H1 (cell line): ENCODE measurements around the gene NOS3. TPM values are rescaled to one million over a fixed set of nuclear protein-coding genes. Genes with fewer than 3 reads are reported as not detected.
A peak's percentile ranks its signal among the peaks of the same experiment; 100 is the strongest.

ENCODE experiments used
- CTCF ChIA-PET: fragments of 300-600 bp; sonication (Branson Sonifier 250); formaldehyde crosslinking; loops from one replicate; lab custom pipeline; 2021; ENCODE audit not compliant: partially characterized antibody; lab: Charles Lee
- POLR2A ChIA-PET: fragments of 300-600 bp; sonication (Branson Sonifier 250); formaldehyde crosslinking; loops from one replicate; lab custom pipeline; 2021; ENCODE audit warnings: inconsistent platforms; ENCODE audit not compliant: partially characterized antibody; lab: Charles Lee
- DNase-seq, 2 experiments: peaks; one replicate each; pipeline versions ENCODE4 v3.0.0 to v3.0.0-alpha.2; 2010 to 2022; ENCODE audit warnings: low spot score in 2 of 2, low read depth in 1 of 2, mixed read lengths in 1 of 2
- FAIRE-seq: peaks from 2 replicates; lab custom pipeline; 2011; peaks lifted over from hg19 to GRCh38; lab: Jason Lieb, UNC
- H2AFZ ChIP-seq: 2 replicates; pipeline ENCODE4 v1.8.1; 2012; ENCODE audit warnings: low read length, inconsistent platforms
- H2AK5ac ChIP-seq: 2 replicates; pipeline ENCODE4 v1.6.1; 2013; ENCODE audit warnings: low read depth, low read length
- H2BK120ac ChIP-seq: replicated peaks from 2 replicates; pipeline ENCODE3; 2013; ENCODE audit warnings: low read depth, low read length, inconsistent platforms
- H2BK12ac ChIP-seq: 2 replicates; pipeline ENCODE4 v1.6.1; 2013; ENCODE audit warnings: low read depth, low read length
- H2BK15ac ChIP-seq: 2 replicates; pipeline ENCODE4 v1.6.1; 2013; ENCODE audit warnings: low read length
- H2BK20ac ChIP-seq: 2 replicates; pipeline ENCODE4 v1.6.1; 2013; ENCODE audit warnings: low read length
- H2BK5ac ChIP-seq: 2 replicates; pipeline ENCODE4 v1.6.1; 2013; ENCODE audit warnings: low read depth, low read length
- H3K14ac ChIP-seq: 2 replicates; pipeline ENCODE4 v1.6.1; 2013; ENCODE audit warnings: inconsistent platforms; ENCODE audit not compliant: insufficient read length
- H3K18ac ChIP-seq: 2 replicates; pipeline ENCODE4 v1.6.1; 2013; ENCODE audit warnings: low read length; ENCODE audit errors: extremely low read depth
- H3K23ac ChIP-seq: 2 replicates; pipeline ENCODE4 v1.6.1; 2013; ENCODE audit warnings: inconsistent platforms; ENCODE audit not compliant: insufficient read length
- H3K23me2 ChIP-seq: 2 replicates; pipeline ENCODE4 v1.6.1; 2013; ENCODE audit warnings: low read depth, low read length
- H3K27ac ChIP-seq: 2 replicates; pipeline ENCODE4 v1.6.1; 2011; ENCODE audit warnings: low read depth, low read length, inconsistent platforms
- H3K27me3 ChIP-seq, 4 experiments: replicated peaks in 1 of 4; 1 replicate in 1 of 4; 2 replicates in 3 of 4; pipeline versions ENCODE4 v1.6.1 to v1.8.1; 2011 to 2013; ENCODE audit warnings: low read length in 3 of 4, mild to moderate bottlenecking in 3 of 4, inconsistent platforms in 2 of 4, mixed read lengths in 2 of 4, moderate library complexity in 1 of 4; ENCODE audit not compliant: control insufficient read depth in 3 of 4, insufficient read depth in 3 of 4; ENCODE audit errors: extremely low read depth in 1 of 4
- H3K36me3 ChIP-seq, 4 experiments: 2 replicates each; pipeline versions ENCODE4 v1.6.1 to v1.8.1; 2011 to 2013; ENCODE audit warnings: mild to moderate bottlenecking in 4 of 4, low read length in 3 of 4, moderate library complexity in 2 of 4, control low read depth in 1 of 4, inconsistent platforms in 1 of 4; ENCODE audit not compliant: insufficient read depth in 4 of 4, control insufficient read depth in 2 of 4
- H3K4ac ChIP-seq: replicated peaks from 2 replicates; pipeline ENCODE3; 2013; ENCODE audit warnings: low read length, low read depth, mixed read lengths, inconsistent platforms; ENCODE audit not compliant: insufficient read length
- H3K4me1 ChIP-seq, 4 experiments: replicated peaks in 1 of 4; 1 replicate in 1 of 4; 2 replicates in 3 of 4; pipeline versions ENCODE4 v1.6.1 to v1.8.1; 2011 to 2013; ENCODE audit warnings: low read length in 3 of 4, inconsistent platforms in 2 of 4, mixed read lengths in 1 of 4; ENCODE audit not compliant: insufficient read depth in 4 of 4, control insufficient read depth in 3 of 4
- H3K4me2 ChIP-seq, 2 experiments: 2 replicates each; pipeline versions ENCODE4 v1.6.1 to v1.8.1; 2011 to 2013; ENCODE audit warnings: low read depth in 2 of 2, low read length in 2 of 2, control low read depth in 1 of 2, inconsistent platforms in 1 of 2, mild to moderate bottlenecking in 1 of 2; ENCODE audit not compliant: insufficient read depth in 1 of 2
- H3K4me3 ChIP-seq, 4 experiments: fragments of 200-600, 300-600 bp in 1 of 4; sonication (generic), shearing (Covaris generic), sonication (Bioruptor Twin) in 1 of 4; 2 replicates each; pipeline versions ENCODE4 v1.5.1 to v1.8.1; 2011 to 2016; ENCODE audit warnings: low read length in 4 of 4, low read depth in 3 of 4, control low read depth in 2 of 4, inconsistent platforms in 2 of 4, mild to moderate bottlenecking in 2 of 4, mixed read lengths in 1 of 4, moderate library complexity in 1 of 4; ENCODE audit not compliant: insufficient read depth in 2 of 4; ENCODE audit errors: extremely low read depth in 1 of 4
- H3K56ac ChIP-seq: replicated peaks from 2 replicates; pipeline ENCODE3; 2013; ENCODE audit warnings: low read depth, mild to moderate bottlenecking, mixed read lengths, low read length, inconsistent platforms; ENCODE audit not compliant: insufficient read length
- H3K79me1 ChIP-seq: 2 replicates; pipeline ENCODE4 v1.6.1; 2013; ENCODE audit warnings: low read depth, low read length, control low read depth
- H3K79me2 ChIP-seq, 2 experiments: 2 replicates each; pipeline versions ENCODE4 v1.6.1 to v1.8.1; 2012 to 2013; ENCODE audit warnings: low read length in 2 of 2, mild to moderate bottlenecking in 2 of 2, inconsistent platforms in 1 of 2; ENCODE audit not compliant: insufficient read depth in 2 of 2, control insufficient read depth in 1 of 2
- H3K9ac ChIP-seq, 4 experiments: replicated peaks in 1 of 4; 1 replicate in 1 of 4; 2 replicates in 3 of 4; pipeline versions ENCODE4 v1.6.1 to v1.8.1; 2011 to 2013; ENCODE audit warnings: low read depth in 3 of 4, low read length in 3 of 4, control low read depth in 2 of 4, mild to moderate bottlenecking in 2 of 4, moderate library complexity in 2 of 4, inconsistent platforms in 1 of 4; ENCODE audit errors: extremely low read depth in 1 of 4
- H3K9me3 ChIP-seq, 2 experiments: 2 replicates each; pipeline versions ENCODE4 v1.6.1 to v1.8.1; 2012 to 2013; ENCODE audit warnings: mild to moderate bottlenecking in 2 of 2, moderate library complexity in 2 of 2, control low read depth in 1 of 2, inconsistent platforms in 1 of 2, low read depth in 1 of 2, low read length in 1 of 2, mixed read lengths in 1 of 2; ENCODE audit not compliant: insufficient read depth in 2 of 2
- H4K20me1 ChIP-seq, 2 experiments: replicated peaks in 1 of 2; 2 replicates each; pipeline versions ENCODE3 to v1.8.1; 2011 to 2013; ENCODE audit warnings: inconsistent platforms in 2 of 2, low read length in 2 of 2, mild to moderate bottlenecking in 1 of 2; ENCODE audit not compliant: insufficient read depth in 2 of 2, control insufficient read depth in 1 of 2
- H4K5ac ChIP-seq: 2 replicates; pipeline ENCODE4 v1.6.1; 2013; ENCODE audit warnings: low read length, low read depth, mixed read lengths, inconsistent platforms; ENCODE audit not compliant: insufficient read length
- H4K8ac ChIP-seq: 2 replicates; pipeline ENCODE4 v1.8.0; 2013; ENCODE audit warnings: mild to moderate bottlenecking, moderate library complexity, low read length, inconsistent platforms; ENCODE audit not compliant: insufficient read depth; ENCODE audit errors: extremely low read depth
- H4K91ac ChIP-seq: replicated peaks from 2 replicates; pipeline ENCODE3; 2013; ENCODE audit warnings: low read length, mixed read lengths, inconsistent platforms; ENCODE audit not compliant: insufficient read length
- ATF3 ChIP-seq: IDR thresholded peaks from 2 replicates; pipeline ENCODE4 v1.6.1; 2011; ENCODE audit warnings: low read depth, mild to moderate bottlenecking, low read length; ENCODE audit not compliant: insufficient read depth
- E2F6 ChIP-seq: IDR thresholded peaks from 2 replicates; pipeline ENCODE4 v1.6.1; 2012; ENCODE audit warnings: inconsistent platforms
- GABPA ChIP-seq: IDR thresholded peaks from 2 replicates; pipeline ENCODE4 v1.6.1; 2011; ENCODE audit warnings: mild to moderate bottlenecking, low read length, moderate library complexity, borderline replicate concordance; ENCODE audit not compliant: insufficient read depth
- KDM5A ChIP-seq: fragments of 200-600 bp; IDR thresholded peaks from 2 replicates; pipeline ENCODE4 v1.7.1; 2012; ENCODE audit warnings: mild to moderate bottlenecking, low read length, inconsistent platforms, mixed read lengths
- RXRA ChIP-seq: IDR thresholded peaks from 2 replicates; pipeline ENCODE4 v1.6.1; 2011; ENCODE audit warnings: low read depth, mild to moderate bottlenecking, low read length, moderate library complexity; ENCODE audit not compliant: insufficient read depth
- WGBS, 2 experiments: shearing (Covaris generic) in 1 of 2; methylation state at CpG; one replicate each; pipeline versions ENCODE4 v1.1.6 to v1.1.7; 2013 to 2015; ENCODE audit warnings: low lambda C conversion rate in 2 of 2, mixed read lengths in 2 of 2, inconsistent platforms in 1 of 2, low coverage in 1 of 2, missing lambda C conversion rate in 1 of 2; ENCODE audit not compliant: insufficient replicate concordance in 2 of 2, insufficient coverage in 1 of 2, insufficient read length in 1 of 2; ENCODE audit errors: extremely low coverage in 1 of 2, missing lambda C conversion rate in 1 of 2; 5-methylcytosine and 5-hydroxymethylcytosine counted together
- polyA plus RNA-seq, 7 experiments: library from polyadenylated mRNA; depleted of rRNA in 3 of 7; stranded (reverse) in 5 of 7; unstranded in 2 of 7; fragments of >200 nt in 5 of 7; fragments of 200-250 nt in 2 of 7; gene quantifications; 1 replicate in 5 of 7; 2 replicates in 1 of 7; 4 replicates in 1 of 7; pipeline versions ENCODE4 v1.2.1 to v1.2.3, GENCODE V29; 2011 to 2013; ENCODE audit warnings: missing spikeins in 2 of 7, mixed read lengths in 2 of 7
- total RNA-seq: library from RNA; stranded (reverse); fragmentation: NEBNext Ultra II Directional; extraction: Animal tissue kit (Norgen Biotek cat#: 25700); gene quantifications from 2 replicates; pipeline ENCODE4 v1.2.1, GENCODE V29; 2021

NOS3 gene
- total and polyA plus RNA-seq, 2 of the 8 experiments (the other 6 are each of a cell fraction or from before 2014, with no cell fraction given) = 4.4 to 16.2 TPM

GRCh38 chr7:150989456-150989855, 1.4 kb upstream of the NOS3 start:
- peak overlapping the region; percentile 82; the same call in 1 of the 2 replicates for H2BK12ac ChIP-seq
- H2BK15ac ChIP-seq = peak overlapping the region; percentile 25; the same call in 1 of the 2 replicates
- no peak overlapping the region for H3K4me3 ChIP-seq
- H4K5ac ChIP-seq = no peak overlapping the region
- no peaks in the 10 kb centered on the region for H3K36me3 ChIP-seq
- no peak overlapping the region for H3K9ac ChIP-seq
- H3K4ac ChIP-seq = no peak overlapping the region
- H2BK5ac ChIP-seq = peak overlapping the region; percentile 27; the same call in 1 of the 2 replicates
- H3K56ac ChIP-seq = no peak overlapping the region
- no peaks in the 10 kb centered on the region for H3K9me3 ChIP-seq
- 0 out of 4 replicates have a peak overlapping the region, but pooled peaks of 1 of the 2 experiments have one; percentile 4 for H3K4me2 ChIP-seq
- no peak for FAIRE-seq
- H3K4me1 ChIP-seq = peaks cover 4 to 18% (median 13%) of the 10 kb centered on the region in 4 experiments
- no peak overlapping the region for H3K23ac ChIP-seq
- peak overlapping the region; percentile 13; the same call in 1 of the 2 replicates for H2BK20ac ChIP-seq
- no peak overlapping the region for H4K8ac ChIP-seq
- H3K14ac ChIP-seq = no peak overlapping the region
- no peak overlapping the region for H3K18ac ChIP-seq
- H3K27me3 ChIP-seq = no peaks in the 10 kb centered on the region
- no peaks in the 10 kb centered on the region for H3K23me2 ChIP-seq
- DNase-seq = no peak
- no peak overlapping the region for H4K91ac ChIP-seq
- no peak overlapping the region for H2BK120ac ChIP-seq
- no peak overlapping the region for H2AFZ ChIP-seq
- H3K27ac ChIP-seq = no peak overlapping the region
- ChIA-PET CTCF (interaction anchor here (0.6 to 7.6 kb wide), 25 partner anchors 9 to 211 kb away, joined by 3 to 142 read pairs (median 5); no protein-coding TSS in a partner anchor), POLR2A (interaction anchor here (0.6 to 1.4 kb wide), 5 partner anchors 11 to 89 kb away, joined by 3 read pairs; no protein-coding TSS in a partner anchor)
- no peaks in the 10 kb centered on the region for H3K79me1 ChIP-seq
- WGBS, 2 experiments = 81% methylated on average over 7 of the region's 7 CpGs; no CpG with 5 or more reads in 1 of the 2 experiments
- no peaks in the 10 kb centered on the region for H3K79me2 ChIP-seq
- peaks cover 0 to 2% of the 10 kb centered on the region in 2 experiments for H4K20me1 ChIP-seq
- H2AK5ac ChIP-seq = 0 out of 2 replicates have a peak overlapping the region, but pooled peaks have one; percentile 54
- TF ChIP-seq RXRA (no peak), GABPA (no peak), ATF3 (no peak), E2F6 (no peak), KDM5A (no peak)
